NOMO-1 treated with dmso at 0.1 percent for 144 hours (cell line): ENCODE measurements around the gene SGPP2.

ENCODE experiments used
- DNase-seq: peaks from one replicate; lab custom pipeline; 2025; ENCODE audit not compliant: unreplicated experiment; lab: John Stamatoyannopoulos, UW

SGPP2 gene

DNA sequence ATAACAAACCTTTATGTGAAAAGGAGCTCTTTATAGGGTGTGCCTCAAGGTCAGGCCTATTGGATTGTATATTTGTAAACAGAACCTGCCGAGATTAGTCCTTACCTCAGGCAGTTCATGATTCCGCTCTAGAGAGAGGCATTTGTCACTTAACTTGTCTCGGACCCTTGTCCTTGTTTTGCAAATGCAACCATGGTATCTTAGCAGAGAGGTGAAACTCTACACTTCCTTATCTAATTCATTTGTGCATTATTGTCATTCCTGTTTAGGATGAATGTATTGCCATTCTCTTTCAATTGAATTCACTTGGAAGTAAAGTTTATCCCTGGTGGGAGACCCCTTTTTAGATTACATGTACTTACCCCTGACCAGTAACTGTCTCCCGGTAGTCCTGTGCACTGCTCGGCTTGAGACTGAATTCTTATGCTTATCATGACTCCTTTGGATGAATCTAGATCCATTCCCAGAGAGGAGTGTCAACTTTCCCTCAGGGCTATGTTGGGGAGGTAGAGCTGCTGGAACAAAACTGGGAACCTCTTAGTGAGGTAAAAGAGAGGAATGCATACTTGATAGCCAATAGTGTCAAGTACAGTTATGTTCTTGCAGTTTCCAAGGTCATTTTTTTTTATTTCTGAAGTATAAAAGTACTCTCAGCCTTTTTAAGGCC lies 46.6 kb downstream of the SGPP2 start:
- DNase-seq = no peak

DNA sequence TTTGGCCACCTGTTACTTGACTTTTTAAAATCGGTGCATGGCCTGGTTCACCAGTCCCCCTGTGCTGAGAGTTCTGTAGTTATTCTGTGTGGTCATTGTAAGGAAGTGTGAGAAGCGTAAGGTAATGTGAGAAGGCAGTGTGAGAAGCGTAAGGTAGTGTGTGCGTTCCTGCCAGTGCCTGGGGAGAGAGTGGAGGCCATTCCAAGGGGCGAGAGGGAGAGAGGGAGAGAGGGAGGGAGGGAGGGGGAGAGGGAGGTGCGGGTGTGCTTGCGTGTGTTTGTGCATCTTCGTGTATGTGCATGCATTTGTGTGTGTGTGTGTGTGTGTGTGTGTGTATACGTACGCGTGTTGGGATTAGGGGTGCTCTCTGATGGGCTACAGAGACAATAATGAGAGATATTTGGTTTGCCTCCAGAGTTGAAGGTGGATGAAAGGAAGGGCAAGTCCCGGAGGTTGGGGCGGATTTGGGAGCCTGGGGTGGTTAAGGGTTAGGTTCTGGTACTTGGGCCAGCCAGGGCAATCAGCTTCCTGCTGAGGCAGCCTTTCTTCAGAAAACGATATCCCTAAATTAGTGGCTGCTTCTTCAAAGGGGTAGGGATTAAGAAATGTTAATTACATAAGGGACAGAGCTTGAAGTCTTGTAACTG lies 53.7 kb downstream of the SGPP2 start:
- no peak for DNase-seq

DNA sequence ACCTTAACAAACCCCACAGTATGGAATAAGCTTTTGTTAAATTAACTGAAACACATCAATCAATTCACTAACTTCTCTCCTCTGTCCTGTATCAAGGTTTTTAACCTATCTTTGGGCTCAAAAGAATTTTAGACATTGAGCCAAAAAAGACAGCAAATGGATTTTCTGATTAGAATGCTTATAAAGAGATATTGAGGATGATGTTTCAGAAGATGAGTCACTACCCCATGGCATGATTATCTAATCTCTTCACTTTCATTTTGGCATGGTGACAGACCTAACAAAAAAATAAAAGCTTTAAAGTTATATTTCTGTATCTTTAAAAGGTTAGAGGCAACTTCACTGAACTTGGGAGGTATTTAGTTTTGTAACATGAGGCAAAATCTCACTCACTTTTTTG lies 55.5 kb downstream of the SGPP2 start:
- no peak for DNase-seq

DNA sequence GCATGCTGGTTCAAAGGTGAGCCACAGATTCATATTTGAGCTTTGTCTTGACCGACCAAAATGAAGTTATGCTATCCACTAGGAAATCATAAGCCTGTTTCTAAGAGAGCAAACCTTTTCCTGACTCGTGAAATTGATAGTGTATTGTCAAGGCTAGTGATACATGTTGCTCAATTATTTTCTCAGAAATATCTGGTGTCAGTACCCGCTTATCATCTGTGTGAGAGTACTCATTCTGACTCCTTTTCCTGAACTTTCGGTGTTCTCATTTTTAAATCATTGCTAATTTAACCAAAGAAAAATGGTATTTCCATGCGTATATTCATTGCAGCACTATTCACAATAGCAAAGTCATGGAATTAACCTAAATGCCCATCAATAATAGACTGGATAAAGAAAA lies 56.2 kb downstream of the SGPP2 start:
- no peak for DNase-seq

DNA sequence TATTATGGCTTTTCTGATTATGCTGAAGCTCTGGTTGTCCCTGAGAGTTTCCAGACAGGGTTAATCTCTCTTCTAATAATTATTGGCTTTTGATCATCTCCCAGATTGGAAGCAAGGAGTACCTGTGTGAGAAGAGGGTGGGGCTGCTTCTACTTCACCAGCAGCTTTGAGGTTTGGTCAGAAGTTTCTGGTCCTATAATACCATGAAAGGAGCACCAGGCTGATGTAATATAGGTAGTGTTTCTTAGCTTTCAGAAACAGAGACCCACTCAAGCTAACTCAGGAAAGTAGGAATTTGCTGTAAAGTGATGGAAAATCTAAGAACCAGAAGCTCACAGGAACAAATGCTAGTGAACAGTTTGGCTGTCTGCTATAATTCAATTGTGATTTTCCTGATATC lies 57.6 kb downstream of the SGPP2 start:
- no peak for DNase-seq

DNA sequence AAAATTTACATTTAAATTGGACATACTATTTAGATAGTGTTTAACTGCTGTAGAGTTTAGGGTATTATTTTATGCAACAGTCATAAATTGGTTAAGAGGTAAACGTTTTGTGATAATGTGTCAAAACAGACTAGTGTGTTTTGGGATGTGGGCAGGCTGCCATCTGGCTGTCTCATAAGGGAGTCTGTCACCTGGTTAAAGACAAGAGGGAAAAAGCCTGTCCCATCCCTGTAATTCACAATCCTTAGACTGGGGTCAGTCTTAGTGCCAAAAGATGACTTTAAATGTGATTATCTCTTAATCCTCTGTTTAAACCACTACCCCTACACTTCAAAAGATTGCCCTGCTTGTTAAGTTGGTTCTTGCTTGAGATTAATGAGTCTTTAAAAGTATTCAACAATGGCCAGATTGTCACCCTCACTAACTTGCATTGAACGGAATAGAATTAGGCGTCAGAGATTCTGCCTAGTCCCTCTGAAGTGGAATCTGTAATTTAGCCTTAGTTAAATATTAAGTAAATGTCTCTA lies 59.2 kb downstream of the SGPP2 start:
- DNase-seq = no peak

DNA sequence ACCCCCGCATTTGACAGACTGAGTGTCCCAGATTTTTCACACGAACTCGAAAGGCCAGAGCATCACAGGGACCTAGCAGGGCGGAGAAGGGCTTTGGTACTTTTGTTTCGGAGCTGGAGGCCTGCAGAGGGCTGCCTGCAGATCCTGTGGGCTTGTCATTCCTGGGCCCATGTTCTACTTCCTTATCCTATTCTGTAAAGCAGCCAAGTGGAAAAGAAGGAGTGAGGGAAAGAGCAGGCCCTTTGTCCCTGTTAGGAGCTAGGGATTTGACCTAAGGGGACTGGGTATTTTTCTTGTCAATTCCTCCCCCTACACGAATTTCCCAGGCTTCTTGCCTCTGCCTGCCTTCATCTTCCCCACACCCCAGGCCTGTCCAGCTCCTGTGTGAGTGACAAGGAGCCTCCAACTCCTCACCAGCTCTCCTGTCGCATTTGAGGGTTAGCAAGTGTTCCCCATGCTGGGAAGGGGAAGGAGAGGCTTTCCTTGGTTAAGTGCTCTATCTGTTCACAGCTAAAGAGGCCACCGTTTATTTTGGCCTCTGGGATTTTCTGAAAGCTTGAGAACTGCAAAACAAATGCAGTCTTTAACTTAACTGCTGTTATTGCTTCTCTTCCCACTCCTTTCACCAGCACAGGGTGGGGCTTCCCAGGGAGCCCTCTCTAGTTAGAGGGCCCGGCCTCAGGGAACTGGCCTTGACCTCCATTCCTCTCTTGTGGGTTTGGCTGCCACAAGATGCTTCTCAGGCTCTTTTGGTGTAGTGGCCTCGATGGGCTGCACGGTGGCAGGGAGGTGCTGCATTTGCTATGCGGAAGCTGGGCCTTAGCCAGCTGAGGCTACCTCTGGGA lies 61.2 kb downstream of the SGPP2 start:
- DNase-seq = no peak

DNA sequence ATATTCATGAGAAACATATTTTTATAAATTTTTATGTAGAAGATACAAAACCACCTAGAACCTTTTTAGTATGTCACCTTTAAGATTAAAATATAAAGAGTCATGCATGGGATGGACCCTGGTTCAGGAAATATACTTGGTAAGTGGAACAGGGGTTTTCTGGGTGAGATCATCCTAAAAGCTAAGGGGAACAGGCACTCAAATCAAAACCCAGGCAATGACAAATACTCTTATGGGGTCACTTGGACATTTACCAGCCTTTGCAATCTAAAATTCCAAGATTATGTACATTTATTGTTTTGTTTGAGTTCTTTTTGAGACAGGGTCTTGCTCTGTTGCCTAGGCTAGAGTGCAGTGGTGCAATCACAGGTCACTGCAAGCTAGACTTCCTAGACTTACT lies 65.8 kb downstream of the SGPP2 start:
- DNase-seq = no peak

DNA sequence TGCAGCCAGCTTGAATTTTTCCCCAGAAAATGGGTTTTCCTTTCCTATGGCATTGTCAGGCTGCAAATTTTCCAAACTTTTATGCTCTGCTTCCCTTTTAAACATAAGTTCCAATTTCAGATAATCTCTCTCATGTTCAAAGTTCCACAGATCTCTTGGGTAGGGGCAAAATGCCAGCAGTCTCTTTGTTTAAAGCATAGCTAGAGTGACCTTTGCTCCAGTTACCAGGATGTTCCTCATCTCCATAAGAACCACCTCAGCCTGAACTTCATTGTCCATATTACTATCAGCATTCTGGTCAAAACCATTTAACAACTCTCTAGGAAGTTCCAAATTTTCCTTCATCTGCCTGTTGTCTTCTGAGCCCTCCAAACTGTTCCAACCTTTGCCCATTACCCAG lies 68.3 kb downstream of the SGPP2 start:
- DNase-seq = no peak

DNA sequence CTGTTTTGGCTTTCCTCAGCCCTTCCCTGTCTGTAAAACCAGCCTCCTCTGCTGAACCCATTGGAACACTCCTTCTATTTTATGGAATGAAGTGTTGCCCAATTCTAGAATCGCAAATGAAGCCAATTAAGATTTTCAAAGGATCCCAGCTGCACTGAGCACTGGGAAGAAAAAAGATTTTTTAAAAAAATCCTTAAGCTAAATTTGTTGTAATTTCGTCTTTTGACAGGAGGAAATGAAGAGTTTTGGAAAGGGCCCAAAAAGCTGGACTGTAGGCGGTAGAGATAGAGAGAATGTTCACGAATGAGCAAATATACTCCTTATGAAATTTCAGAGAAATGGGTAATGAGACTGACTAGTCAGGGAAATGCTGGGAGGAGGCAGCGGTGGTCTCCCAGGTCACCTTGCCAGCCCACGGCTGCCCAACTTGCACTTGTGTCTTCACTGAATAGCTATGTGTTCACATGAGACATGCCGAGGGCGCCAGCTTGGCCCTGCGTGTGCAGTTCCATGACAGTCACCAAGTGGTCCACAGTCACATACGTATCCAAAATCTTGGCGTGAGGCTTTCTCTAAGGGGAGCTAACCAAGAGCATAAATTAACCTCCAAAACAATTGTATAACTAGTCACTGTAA lies 69.9 kb downstream of the SGPP2 start:
- DNase-seq = no peak

DNA sequence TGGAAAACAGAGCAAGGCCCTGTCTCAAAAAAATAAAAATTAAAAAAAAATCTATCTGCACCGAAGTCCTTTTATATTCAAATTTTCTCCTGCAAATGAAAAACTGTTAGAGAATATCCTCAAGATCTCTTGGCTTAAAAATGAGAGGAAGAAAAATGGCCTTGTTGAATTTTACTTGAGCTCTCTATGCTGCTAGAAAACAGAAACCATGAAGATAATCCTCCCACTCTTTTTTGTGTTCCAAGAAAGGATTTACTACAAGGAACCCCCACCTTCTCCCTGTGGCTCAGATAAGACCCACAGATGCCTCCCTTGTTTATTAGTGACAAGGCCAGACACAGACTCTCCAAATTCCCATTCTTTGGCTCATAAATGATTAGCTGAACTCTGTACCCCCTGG lies 71.0 kb downstream of the SGPP2 start:
- DNase-seq = no peak

DNA sequence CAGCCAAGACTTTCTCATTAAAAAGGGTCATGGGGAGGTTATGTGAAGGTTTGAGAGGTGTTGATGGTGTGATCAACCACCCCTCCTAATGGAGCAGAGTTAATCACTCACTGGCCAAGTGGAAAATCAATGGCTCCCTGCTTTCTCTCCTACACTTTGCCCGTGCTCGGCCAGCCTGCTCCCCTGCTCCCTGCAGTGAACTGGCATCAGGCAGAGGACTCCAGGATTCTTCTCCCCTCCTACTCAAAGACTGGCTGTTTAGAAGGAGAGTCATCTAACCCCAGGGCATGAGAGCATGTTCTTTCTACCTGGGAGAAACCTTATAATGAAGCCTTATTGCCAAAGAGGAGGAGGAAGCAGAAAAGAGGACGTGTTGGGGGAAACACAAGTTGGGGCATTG lies 74.9 kb downstream of the SGPP2 start:
- DNase-seq = no peak

DNA sequence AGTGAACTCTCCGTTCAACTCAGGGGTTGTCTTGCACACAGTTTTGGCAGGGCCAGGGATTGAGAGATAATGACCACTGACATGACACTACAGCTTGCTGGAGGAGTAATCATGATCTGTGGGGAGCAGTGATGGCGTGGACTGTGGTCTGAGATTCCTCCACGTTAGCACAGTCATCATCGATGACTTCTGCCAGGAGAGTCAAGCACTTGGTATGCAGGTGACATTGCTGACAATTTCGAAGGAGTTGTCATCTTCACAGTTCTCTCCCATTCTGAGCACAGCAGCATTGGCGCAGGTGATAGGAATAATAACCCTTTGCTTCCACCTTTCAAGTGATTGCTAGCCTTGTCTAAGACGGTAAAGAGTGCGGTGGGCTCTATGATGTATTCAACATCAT lies 79.8 kb downstream of the SGPP2 start:
- DNase-seq = no peak

DNA sequence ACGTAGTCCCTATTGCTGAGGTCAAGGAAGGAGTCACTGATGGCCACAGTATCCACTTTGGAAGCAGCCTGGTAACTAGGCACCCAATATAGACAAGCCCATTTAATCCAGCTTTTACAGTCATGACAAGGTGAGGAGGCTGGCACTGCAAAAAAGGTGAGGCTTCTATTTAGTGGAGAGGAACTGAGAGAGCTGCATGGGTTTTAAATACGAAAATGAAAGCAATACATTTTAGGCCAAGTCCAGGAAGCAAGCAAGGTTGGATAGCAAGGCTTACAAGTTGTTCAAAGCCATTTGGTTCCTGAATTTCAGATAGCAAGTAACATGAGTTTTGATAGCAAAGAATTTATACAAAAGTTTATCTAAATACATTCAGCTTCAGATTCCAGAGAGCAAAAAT lies 80.4 kb downstream of the SGPP2 start:
- peak; percentile 45 for DNase-seq

DNA sequence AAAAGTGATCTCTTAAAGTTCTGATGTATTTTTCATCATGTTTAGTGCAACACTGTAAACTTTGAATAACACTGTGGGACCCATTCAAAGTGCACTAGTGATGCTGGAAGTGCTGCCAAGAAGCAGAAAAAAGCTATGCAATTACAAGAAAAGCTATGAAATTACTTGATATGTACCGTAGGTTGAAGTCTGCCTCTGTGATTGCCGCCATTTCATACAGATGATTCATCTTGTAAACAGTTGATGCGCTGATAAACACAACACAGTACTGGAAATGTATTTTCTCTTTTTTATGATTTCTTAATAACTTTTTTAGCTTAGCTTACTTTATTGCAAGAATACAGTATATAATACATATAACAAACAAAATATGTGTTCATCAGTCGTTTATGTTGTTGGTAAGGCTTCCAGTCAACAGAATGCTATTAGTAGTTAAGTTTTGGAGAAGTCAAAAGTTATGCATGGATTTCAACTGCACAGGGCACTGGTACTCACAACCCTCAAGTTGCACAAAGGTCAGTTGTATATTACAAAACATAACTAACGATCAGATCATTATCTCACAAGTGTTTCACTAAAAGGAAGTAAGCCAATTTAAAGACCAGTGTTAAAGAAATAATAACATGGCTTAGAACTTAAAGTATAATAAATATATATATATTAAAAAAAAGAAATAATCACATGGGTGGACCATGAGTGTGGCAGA lies 82.0 kb downstream of the SGPP2 start:
- peak; percentile 12 for DNase-seq

DNA sequence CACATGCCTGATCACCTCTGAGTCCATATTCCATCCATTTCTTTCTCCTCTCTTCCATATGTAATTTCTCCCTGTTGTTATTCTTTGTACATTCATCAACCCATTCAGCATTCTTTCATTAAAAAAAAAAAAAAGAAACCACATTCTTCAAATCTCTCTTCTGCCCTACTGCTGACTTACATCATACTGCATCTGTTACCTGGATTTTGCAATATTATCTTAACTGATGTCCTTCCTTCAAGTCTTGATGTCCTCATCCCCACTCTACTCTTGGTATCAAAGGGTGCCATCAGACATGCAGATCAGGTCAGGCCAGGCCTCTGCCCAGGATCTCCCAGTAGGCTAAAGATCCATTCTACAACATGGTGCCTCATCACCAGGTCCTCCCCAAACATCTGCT lies 90.6 kb downstream of the SGPP2 start:
- DNase-seq = no peak

DNA sequence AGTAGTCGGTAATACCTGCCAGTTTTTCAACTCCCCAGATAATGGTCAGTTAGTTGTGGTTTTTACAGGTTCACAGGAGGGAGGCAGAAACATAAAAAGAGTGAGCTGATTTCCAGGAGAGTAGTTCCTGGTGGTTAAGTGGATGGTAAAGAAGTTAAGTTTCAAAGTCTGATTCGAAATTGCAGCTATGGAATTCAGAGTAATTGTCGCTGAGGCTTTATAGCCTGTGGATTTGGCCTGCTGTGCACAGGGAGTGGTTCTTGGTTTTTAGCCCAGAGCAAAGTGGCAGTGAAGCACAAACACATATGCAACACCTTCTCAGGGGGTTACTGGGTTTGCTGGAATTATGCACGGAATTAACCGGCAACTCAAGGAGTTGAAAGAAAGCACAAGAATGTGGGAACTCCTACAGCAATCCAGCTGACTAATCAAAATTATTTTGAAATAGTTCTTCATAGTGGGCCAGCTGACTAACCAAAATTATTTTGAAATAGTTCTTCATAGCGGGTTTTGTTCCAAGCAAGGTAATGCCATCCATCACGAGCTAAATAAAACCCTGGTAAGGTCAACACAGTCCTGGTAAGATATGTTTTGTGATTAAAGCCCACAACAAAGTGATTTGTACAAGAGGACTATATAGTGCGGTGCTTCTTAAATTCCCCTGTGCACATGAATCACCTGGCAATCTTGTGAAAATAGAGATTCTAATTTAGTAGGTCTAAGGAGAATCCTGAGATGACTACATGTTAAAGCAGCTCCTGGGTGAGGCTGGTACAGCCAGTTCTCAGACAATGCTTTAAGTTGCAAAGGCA lies 94.4 kb downstream of the SGPP2 start:
- DNase-seq = peak; percentile 4

DNA sequence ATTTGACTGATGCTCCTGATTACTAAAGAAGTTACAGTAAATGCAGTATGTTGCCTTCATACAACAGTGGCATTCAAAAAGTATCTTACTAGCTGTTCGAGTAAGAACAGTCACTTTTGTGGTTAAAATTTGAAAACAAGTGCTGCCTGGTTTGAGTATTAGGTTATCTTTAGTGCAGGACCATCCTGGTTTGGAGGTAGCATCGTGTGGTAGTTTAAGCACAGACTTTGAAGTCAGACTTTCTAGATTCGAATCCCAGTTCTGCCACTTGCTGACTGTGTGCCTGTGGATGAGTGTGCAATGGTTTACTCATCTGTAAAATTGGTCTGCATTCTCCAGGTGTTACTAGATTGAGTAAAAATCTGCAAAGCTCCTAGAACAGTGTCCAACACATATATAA lies 96.8 kb downstream of the SGPP2 start:
- no peak for DNase-seq

DNA sequence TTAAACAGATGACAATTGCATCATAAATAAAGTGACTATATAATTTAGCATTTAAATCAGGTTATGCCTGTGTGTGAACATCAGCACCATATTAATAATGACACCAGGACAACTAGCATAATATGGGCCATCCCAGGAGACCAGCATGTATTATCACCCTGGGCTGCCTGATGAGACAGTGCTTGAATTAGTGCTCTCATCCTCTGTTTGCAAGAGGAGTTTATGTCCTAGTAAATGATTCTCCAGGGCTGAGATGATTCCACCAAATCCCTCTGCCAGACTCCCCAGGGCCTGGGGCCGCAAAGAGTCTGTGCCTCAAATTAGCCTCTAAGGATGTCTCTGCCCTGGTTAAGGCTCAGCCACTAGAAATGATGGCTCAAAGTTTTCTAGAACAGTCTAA lies 97.7 kb downstream of the SGPP2 start:
- DNase-seq = no peak
